ENCODE data around the gene TRIM51G.
"Not testable (repeated sequence)": the region's sequence is repeated elsewhere in the genome, so short reads cannot be mapped to it uniquely, and the experiment has no call there.

DNA sequence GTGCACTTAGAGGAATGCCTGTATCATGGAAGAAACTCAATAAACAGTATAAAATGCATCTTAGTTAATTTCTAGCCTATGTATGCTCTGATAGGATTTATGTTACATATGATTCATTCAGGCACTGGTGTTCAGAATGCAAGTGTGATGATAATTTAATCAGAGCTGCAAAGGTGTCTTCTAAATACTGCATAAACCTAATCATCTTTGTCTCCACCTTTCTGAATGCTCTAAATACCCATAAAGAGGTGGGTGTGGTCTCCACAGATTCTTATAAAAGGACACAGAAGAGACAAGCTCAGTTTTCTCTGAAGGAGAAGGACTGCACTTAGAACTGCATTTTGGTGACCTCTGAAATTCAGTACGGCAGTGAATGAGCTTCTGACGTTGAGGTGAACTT lies 44.8 kb upstream of the TRIM51G start, which contains the start of gene TRIM49B:
- TF ChIP-seq, protein P1, sequence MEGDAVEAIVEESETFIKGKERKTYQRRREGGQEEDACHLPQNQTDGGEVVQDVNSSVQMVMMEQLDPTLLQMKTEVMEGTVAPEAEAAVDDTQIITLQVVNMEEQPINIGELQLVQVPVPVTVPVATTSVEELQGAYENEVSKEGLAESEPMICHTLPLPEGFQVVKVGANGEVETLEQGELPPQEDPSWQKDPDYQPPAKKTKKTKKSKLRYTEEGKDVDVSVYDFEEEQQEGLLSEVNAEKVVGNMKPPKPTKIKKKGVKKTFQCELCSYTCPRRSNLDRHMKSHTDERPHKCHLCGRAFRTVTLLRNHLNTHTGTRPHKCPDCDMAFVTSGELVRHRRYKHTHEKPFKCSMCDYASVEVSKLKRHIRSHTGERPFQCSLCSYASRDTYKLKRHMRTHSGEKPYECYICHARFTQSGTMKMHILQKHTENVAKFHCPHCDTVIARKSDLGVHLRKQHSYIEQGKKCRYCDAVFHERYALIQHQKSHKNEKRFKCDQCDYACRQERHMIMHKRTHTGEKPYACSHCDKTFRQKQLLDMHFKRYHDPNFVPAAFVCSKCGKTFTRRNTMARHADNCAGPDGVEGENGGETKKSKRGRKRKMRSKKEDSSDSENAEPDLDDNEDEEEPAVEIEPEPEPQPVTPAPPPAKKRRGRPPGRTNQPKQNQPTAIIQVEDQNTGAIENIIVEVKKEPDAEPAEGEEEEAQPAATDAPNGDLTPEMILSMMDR (IDR thresholded peaks at IDR 0.05) = not testable (repeated sequence)
- TF ChIP-seq POLR2A (IDR thresholded peaks at IDR 0.05) = not testable (repeated sequence)

All from adrenal gland (tissue), 5 donors.